GM12864 (cell line): Measurements from ENCODE around the gene CAMK2A.

Experiments
- DNase-seq: peaks from one replicate; pipeline ENCODE4 v3.0.0-alpha.2; 2011; ENCODE audit warnings: low read depth
- H3K4me3 ChIP-seq: 2 replicates; pipeline ENCODE4 v1.5.1; 2011; ENCODE audit warnings: mild to moderate bottlenecking, low read depth, low read length, control low read depth
- TF ChIP-seq, protein P1 (sequence below): IDR thresholded peaks from 2 replicates; pipeline ENCODE4 v1.5.1; 2011; ENCODE audit warnings: low read depth, mild to moderate bottlenecking, moderate library complexity, low read length, control low read depth, inconsistent platforms; ENCODE audit errors: missing control alignments

CAMK2A gene

GRCh38 chr5:150221471-150221870 lies 68.1 kb downstream of the CAMK2A start:
- H3K4me3 ChIP-seq, result no peak overlapping the region
- no peak for DNase-seq
- TF ChIP-seq, protein P1, sequence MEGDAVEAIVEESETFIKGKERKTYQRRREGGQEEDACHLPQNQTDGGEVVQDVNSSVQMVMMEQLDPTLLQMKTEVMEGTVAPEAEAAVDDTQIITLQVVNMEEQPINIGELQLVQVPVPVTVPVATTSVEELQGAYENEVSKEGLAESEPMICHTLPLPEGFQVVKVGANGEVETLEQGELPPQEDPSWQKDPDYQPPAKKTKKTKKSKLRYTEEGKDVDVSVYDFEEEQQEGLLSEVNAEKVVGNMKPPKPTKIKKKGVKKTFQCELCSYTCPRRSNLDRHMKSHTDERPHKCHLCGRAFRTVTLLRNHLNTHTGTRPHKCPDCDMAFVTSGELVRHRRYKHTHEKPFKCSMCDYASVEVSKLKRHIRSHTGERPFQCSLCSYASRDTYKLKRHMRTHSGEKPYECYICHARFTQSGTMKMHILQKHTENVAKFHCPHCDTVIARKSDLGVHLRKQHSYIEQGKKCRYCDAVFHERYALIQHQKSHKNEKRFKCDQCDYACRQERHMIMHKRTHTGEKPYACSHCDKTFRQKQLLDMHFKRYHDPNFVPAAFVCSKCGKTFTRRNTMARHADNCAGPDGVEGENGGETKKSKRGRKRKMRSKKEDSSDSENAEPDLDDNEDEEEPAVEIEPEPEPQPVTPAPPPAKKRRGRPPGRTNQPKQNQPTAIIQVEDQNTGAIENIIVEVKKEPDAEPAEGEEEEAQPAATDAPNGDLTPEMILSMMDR, result no peak

GRCh38 chr5:150219861-150220260 lies 69.7 kb downstream of the CAMK2A start:
- no peak overlapping the region for H3K4me3 ChIP-seq
- TF ChIP-seq, protein P1, result no peak
- no peak for DNase-seq

- DNase-seq, result no peak
- H3K4me3 ChIP-seq, result no peak overlapping the region
- TF ChIP-seq, protein P1, result no peak
Measured at GRCh38 chr5:150219142-150219541, 70.4 kb downstream of the CAMK2A start.

DNA sequence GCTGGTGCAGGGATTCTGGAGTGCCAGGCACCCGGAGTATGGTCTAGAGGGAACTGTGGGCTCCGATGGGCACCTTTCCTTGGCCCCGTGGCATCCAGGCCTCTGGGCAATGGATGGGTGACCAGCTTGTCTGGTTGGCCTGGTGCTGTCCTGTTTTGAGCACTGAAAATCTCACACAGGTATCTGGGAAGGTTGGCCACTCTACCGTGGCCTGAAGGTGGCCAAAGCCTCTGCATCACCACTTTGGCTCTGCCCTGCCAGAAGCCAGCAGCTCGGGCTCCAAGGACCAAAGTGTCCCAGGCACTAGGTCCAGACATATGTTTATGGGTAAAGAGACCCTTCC lies 70.9 kb downstream of the CAMK2A start:
- DNase-seq, result no peak
- H3K4me3 ChIP-seq, result no peak overlapping the region
- TF ChIP-seq, protein P1, result no peak

DNA sequence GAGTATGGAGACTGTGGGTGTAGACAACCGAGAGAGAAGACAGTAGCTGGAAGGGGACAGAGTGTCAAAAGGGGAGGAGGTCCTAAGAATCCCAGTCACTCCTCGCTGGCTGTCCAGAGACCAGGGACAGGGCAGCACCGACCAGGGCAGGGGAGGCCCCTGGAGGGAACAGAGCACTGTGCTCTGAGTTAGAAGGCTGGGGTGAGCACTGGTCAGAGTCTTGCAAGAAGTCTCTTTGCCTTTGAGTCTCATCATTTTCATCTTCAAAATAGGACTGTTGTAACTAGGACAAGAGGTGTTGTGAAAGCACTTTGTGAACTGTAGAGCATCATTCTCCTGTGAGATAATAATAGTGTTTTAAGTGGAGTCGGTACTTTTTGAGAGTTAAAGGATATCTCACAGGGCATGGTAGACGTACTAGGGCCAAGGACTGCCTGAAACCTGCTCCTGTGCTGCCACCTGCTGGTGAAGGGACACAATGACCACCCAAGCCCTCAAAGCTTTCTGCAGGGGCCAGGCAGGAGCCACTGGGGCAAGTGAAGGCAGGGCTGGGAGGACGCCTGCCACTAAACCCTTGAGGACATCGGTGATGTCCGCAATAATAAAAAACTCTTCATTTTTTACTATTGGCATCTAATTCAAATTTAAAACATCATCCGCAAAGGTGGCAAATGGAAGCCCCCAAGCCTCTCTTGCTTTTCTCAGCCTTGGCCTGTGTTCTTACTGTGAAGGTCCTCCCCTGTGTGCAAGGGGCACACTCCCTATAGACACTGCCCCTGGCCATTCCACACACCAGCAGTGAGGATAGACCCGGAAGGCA lies 71.5 kb downstream of the CAMK2A start:
- H3K4me3 ChIP-seq, result no peak overlapping the region
- TF ChIP-seq, protein P1, result peak; percentile 89
- peak; percentile 45 for DNase-seq

DNA sequence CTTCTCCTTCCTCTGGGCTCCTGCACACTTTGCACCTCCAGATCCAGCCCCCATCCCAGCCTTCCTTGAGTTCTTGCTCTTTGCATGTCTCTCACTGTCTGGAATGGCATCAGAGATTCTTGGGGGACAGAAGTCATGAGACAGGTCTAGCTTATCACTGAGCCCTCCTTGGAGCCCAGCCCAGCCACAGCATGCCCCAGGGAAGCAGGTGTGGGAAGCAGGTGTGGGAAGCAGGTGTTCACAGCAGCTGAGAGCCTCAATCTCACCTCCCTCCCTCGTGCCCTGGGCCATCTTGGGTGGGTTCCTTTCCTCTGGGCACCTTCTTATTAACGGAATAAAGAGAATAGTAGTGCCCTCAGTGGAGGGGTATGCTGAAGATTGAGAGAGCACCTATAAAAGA lies 72.5 kb downstream of the CAMK2A start:
- TF ChIP-seq, protein P1, result no peak
- DNase-seq, result no peak
- no peak overlapping the region for H3K4me3 ChIP-seq
